WTC11 (cell line): ENCODE data around the gene TRAPPC3.

Experiments used
- MAX ChIP-seq: sonication (generic); formaldehyde crosslinking; IDR thresholded peaks from 2 replicates; pipeline ENCODE4 v1.8.0; 2022; ENCODE audit warnings: mild to moderate bottlenecking, missing genetic modification reagents
- NFATC4 ChIP-seq: fragments of 250-450 bp; sonication (Bioruptor Pico); IDR thresholded peaks from 2 replicates; pipeline ENCODE4 v1.9.0; 2021; ENCODE audit warnings: mild to moderate bottlenecking
- ZNF138 ChIP-seq: sonication (generic); formaldehyde crosslinking; conservative IDR thresholded peaks from 2 replicates; pipeline ENCODE4 v1.8.1; 2022; ENCODE audit warnings: mild to moderate bottlenecking, moderate library complexity, missing genetic modification reagents
- TF ChIP-seq, protein P1 (sequence below): fragments of 200-600 bp; IDR thresholded peaks from 2 replicates; pipeline ENCODE4 v1.8.0; 2022; ENCODE audit warnings: antibody characterized with exemption

DNA sequence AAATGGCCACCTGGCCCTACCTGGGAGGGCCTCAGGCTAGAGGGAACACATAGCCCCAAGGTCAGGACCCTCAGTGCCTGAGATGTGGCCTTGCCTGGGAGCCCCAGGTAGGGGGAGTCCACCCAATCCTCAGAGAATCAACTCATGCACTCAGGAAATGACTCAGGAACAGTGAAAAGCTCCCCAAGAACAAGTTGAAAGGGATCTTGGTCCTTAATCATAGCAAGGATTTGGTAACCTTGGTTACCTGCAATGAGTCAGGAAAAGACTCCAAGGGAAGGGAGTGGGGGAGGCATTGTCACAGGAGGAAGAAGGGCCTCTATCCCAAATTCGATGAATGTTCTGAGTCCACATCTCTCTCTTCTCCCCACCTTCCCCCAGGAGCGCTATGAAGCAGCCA lies 23.7 kb upstream of the TRAPPC3 start:
- TF ChIP-seq, protein P1, sequence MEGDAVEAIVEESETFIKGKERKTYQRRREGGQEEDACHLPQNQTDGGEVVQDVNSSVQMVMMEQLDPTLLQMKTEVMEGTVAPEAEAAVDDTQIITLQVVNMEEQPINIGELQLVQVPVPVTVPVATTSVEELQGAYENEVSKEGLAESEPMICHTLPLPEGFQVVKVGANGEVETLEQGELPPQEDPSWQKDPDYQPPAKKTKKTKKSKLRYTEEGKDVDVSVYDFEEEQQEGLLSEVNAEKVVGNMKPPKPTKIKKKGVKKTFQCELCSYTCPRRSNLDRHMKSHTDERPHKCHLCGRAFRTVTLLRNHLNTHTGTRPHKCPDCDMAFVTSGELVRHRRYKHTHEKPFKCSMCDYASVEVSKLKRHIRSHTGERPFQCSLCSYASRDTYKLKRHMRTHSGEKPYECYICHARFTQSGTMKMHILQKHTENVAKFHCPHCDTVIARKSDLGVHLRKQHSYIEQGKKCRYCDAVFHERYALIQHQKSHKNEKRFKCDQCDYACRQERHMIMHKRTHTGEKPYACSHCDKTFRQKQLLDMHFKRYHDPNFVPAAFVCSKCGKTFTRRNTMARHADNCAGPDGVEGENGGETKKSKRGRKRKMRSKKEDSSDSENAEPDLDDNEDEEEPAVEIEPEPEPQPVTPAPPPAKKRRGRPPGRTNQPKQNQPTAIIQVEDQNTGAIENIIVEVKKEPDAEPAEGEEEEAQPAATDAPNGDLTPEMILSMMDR = no peak
- TF ChIP-seq ZNF138 (CRISPR knock-in tag) = no peak
- TF ChIP-seq NFATC4 (CRISPR knock-in tag) = no peak
- TF ChIP-seq MAX (CRISPR knock-in tag) = no peak
